Embryonic facial prominence (tissue), 1 donor: ENCODE data around the gene BTBD1.
"Not testable (repeated sequence)": the region's sequence is repeated elsewhere in the genome, so short reads cannot be mapped to it uniquely, and the experiment has no call there.

Experiments
- DNase-seq: peaks from one replicate; pipeline ENCODE4 v3.0.0-alpha.2; 2016; ENCODE audit errors: extremely low spot score

BTBD1 gene

GRCh38 chr15:83094583-83094982 lies 27.5 kb upstream of the BTBD1 start:
- DNase-seq = no peak

DNA sequence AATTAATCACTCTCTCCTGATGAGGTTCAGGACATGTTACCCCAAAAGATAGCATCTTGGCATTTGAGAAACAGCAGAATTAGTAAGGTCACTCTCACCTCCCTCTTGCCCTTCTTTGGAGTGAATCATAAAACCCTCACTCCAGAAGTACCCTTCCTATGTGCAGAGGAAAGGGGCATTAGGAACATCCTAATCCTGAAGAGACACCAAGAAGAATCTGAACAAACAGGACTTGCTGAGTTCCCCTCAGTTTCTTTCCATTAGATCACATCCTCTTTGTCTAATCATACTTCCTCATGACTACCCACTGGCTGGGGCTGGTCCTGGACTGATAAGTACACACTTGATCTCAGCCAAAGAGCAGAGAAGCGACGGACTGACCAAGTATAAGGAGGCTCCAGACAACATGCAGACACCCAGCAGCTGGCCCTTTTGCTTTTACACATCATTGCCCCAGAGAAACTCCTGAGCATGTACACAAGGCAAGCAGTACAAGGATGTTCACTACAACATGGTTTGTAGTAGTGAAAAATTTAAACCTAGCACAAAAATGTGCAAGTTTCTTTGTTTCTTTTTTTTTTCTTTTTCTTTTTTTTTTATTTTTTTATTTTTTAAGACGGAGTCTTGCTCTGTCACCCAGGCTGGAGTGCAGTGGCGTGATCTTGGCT lies 25.4 kb upstream of the BTBD1 start:
- no peak for DNase-seq

GRCh38 chr15:83091965-83092308 lies 24.9 kb upstream of the BTBD1 start:
- DNase-seq = not testable (repeated sequence)

- no peak for DNase-seq
Observed at GRCh38 chr15:83090465-83090864, 23.4 kb upstream of the BTBD1 start.

DNA sequence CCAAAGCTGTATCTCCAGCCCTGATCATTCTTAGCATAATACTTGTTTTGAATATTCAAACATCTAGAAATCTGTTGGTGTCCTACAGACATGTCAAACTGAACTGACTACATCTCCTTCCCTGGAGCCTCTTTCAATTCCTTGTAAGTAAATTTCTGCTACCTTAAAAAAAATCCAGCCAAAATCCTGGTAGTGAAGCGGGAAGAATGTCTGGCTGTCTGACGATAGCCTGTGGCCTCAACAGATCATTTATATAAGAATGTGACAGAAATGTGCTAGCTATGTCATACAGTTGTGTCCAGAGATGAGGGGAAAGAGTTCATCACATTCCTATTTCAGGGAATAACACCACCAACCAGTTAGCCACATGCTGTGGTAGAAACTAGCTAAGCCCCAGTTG lies 21.8 kb upstream of the BTBD1 start:
- DNase-seq = no peak

DNA sequence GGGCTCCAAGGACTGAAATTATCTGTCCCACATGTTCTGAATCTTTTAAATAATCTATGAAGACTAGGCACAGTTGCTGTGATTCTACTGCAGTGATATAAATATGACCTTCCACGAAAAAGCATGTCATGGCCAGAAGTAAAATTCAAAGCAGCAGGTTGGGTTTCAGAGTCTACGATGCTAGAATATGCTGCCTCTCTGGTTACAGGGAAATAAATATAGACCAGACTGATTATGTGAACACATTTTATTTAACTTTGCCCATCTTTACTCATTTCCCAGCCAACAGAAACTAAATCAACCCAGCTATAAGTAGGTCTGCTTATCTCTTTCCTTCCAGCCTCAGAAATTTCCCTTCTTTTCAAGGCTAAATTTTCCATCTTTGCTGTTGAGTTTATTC lies 20.5 kb upstream of the BTBD1 start:
- no peak for DNase-seq

DNA sequence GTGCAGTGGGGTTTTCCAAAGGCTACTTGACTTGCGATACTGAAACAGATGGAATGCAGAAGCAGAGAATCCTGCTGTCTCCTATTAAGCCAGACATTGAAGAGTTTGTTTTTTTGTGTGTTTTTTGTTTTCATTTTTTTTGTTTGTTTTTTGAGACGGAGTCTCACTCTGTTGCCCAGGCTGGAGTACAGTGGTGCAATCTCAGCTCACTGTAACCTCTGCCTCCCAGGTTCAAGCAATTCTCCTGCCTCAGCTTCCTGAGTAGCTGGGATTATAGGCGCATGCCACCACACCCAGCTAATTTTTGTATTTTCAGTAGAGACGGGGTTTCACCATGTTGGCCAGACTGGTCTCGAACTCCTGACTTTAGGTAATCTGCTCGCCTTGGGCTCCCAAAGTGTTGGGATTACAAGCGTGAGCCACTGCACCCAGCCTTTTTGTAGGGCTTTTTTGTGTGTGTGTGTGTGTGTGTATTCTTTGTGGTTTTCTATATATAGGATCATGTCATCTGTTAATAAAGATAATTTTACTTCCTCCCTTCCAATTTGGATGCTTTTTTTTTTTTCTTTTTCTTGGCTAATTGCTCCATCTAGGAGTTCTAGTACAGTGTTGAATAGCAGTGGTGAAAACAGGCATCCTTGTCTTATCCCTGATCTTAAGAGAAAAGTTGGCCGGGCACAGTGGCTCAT lies 19.0 kb upstream of the BTBD1 start:
- DNase-seq = not testable (repeated sequence)

DNA sequence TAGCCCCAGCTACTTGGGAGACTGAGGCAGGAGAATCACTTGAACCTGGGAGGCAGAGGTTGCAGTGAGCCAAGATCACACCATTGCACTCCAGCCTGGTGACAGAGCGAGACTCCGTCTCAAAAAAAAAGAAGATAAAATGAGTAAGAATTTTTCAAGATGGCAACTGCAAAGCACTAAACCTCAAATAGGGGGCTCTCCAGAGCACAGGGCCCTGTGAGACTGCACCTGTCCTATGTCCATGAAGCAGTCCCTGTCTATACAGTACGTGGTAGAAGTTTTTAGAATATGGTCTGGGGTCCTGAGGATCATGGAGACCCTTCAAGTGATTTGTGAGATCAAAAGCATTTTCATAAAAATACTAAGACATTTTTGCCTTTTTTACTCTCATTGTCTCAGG lies 18.4 kb upstream of the BTBD1 start:
- not testable (repeated sequence) for DNase-seq

GRCh38 chr15:83082730-83083386 lies 15.8 kb upstream of the BTBD1 start:
- no peak for DNase-seq

- DNase-seq = no peak
Observed at GRCh38 chr15:83081256-83082014, 14.4 kb upstream of the BTBD1 start.

DNA sequence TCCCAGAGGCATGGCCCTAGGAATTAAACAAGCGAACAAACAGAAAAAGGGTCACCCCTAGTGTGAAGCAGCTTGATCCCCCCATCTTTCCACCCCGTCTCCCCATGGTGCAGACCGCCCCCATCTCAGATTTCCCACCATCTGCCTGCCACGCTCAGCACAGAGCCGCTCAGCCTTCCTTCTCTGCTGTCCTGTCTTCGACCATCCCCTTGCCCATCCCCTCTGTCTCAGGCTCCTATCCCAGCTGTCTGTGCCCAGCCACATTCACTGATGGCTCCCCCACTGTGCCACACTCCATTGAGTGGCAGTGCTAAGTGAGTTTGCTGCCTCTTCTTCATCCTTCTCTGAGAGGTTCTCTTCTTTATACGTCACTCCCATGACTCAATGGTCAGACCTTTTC lies 11.7 kb upstream of the BTBD1 start:
- no peak for DNase-seq

DNA sequence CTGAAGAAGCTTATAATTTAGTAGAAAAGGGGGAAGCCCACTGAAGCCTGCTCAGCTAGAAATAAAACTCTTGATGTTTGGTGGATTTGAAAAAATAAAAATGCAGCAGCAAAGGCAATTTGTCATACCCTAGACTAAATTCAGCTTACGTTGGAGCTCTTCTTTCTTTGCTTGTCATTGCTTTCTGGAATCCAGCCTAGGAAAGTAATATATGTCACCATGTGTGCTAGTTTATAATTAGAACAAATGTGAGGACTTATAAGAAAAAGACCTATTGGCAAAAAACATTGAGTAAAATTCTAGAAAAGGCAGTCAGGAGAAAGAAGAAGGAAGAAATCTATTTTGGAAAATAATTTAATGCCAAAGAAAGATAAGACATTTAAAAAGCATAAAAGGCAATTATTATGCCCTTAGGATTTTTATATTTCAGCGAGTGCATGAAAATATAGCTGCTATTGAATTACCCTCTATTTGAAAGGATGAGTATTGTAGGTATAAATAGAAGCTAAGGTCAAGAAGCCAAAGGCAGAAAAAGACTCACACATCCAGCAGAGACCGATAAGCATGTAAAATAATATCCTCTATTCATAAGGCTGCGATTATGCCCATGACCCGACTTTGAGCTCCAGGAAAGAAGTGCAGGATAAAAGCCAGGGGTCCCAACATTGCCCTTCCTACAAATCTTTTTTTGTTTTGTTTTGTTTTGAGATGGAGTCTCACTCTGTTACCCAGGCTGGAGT lies 10.6 kb upstream of the BTBD1 start:
- no peak for DNase-seq

GRCh38 chr15:83069211-83069642 lies 2.2 kb upstream of the BTBD1 start:
- DNase-seq = not testable (repeated sequence)

DNA sequence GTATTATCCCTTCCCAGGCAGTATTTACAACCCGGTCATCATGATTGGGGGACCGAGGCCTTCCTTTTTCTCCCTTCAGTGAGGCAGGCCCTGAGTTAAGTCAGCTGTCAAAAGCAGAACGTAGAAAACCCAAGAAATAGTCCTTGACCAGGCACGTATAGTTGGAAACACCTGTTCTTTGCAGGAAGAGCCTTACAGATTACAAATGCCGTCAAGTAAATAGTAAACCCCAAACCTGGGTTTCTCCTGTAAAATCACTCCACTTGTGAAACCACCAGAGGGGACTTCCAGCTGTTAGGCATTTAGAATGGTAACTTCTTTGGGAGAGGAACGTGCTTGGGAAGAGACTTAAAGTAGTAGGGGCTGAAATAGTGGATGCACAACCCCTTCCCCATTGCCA lies 1.0 kb upstream of the BTBD1 start:
- no peak for DNase-seq

DNA sequence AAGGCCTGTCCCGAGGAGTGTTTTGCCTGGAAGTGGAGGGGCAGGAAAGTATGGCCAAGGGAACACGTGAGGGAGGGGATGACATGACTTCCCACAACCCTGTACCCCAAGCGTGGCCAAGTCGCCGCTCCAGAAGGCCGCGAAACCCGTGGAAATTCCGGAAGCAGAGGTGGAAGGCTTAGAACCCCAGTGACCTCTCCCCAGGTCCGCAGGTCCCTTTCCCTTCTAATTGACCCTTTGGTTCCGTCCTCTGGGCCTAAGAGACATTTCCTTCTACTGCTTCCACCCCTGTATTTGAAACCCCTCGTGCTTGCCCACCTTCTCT lies 548 bp upstream of the BTBD1 start:
- no peak for DNase-seq

- no peak for DNase-seq
Observed at GRCh38 chr15:83066034-83066733, 868 bp downstream of the BTBD1 start.

DNA sequence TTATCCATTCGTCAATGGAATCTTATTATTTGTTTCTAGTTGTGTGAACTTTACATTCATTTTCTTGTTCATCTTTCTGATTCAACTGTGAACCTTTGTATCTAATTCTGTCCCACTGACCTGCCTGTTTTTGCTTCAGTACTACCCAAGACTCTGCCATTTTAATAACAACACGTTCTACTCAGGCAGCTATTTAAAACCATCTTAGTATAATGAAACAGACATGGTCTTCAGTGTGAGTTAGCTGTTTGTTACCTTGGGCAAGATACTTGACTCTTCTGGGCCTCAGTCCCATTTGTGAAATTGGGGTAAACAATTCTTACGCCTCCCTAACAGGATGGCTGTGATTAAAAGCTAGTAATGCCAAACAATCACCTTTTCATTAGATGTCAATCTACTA lies 1.6 kb downstream of the BTBD1 start:
- no peak for DNase-seq

DNA sequence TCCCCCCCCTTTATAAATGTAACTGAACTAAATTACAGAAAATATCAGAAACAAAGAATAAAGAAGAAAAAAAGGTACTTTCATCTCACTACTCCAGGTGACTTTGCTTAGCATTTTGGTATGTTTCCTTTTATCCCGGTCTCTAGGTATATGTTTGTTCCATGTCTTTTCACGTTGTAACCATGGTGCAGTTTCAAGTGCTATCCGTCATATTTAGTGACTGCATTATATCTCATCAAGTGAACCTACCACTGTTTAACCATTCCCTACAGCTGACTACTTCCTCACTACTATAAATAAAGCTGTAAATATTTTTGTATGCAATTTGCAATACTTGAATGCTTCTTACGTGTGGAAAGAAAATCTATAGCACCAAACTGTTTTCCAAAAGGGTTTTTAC lies 2.2 kb downstream of the BTBD1 start:
- no peak for DNase-seq

- no peak for DNase-seq
Observed at GRCh38 chr15:83063551-83063950, 3.5 kb downstream of the BTBD1 start.

GRCh38 chr15:83062768-83063180 lies 4.3 kb downstream of the BTBD1 start:
- no peak for DNase-seq

- no peak for DNase-seq
Observed at GRCh38 chr15:83061680-83062079, 5.4 kb downstream of the BTBD1 start.
